ENCODE results near the gene CACNG8.

The CACNG8 gene

DNA sequence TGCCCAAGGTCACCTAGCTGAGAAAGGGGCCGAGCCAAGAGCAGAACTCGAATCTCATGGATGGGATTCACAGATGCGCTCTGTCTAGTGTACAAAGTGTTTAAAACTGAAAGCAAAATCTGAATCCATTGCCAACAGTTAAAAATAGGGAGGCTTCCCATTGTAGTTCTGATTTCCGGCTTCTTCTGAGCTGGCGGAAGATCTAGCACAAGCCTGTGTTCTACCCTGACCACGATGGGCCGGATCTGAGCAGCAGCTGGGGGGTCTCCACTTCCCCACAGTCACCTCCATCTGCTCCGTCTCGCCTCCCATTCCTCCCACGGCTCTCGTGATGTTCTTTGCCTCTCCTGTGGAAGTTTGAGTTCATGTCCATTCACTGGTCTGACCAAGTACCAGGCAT lies 2.4 kb downstream of the CACNG8 start:
- DNase-seq, result no peak

DNA sequence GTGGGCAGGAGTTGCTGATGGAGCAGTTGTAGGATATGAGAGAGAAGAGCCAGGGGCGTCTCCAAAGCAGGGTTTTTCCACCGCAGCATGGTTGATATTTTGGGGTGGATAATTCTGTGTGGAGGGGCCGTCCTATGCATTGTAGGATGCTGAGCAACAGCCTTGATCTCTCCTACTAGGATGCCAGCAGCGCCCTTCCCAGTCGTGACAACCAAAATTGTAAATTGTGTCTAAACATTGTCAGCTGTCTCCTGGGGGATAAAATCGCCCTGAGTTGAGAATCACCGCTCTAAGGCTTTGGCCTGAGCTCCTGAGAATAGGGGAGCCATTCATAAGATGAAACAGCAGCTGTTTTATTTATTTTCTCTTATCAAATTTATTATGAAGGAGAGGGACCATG lies 4.2 kb downstream of the CACNG8 start:
- no peak for DNase-seq

DNA sequence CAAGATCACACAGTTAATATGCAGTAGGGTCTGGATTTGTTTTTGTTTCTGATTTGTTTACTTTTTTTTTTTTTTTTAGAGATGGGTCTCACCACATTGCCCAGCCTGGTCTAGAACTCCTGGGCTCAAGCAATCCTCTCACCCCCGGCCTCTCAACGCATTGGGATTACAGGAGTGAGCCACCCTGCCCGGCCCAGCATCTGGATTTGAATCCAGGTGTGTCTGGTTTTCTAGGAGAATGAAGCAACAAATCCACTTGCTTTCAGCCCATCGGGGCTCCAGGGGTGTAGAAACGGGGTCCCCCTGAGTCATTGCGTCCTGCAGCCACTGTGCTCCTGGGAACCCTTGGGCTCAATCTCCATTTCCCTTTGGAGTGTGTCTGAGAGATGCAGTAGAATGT lies 6.6 kb downstream of the CACNG8 start:
- no peak for DNase-seq

DNA sequence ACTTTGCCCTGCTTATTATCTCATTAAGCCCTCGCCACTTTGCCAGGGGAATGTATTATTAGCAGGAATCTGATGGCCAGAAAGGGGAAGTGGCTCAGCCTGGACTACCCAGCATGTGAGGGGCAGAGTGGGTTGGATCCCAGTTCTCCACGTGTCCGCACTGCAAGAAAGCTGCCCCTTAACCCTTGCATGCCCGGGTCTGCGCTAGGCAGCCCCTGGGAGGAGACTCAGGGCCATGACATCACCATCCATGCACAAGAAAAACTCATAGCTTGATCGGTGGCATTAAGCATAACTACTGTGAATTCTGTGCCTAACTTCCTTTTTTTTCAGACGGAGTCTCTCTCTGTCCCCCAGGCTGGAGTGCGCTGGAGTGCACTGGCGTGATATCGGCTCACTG lies 8.9 kb downstream of the CACNG8 start:
- DNase-seq, result no peak

DNA sequence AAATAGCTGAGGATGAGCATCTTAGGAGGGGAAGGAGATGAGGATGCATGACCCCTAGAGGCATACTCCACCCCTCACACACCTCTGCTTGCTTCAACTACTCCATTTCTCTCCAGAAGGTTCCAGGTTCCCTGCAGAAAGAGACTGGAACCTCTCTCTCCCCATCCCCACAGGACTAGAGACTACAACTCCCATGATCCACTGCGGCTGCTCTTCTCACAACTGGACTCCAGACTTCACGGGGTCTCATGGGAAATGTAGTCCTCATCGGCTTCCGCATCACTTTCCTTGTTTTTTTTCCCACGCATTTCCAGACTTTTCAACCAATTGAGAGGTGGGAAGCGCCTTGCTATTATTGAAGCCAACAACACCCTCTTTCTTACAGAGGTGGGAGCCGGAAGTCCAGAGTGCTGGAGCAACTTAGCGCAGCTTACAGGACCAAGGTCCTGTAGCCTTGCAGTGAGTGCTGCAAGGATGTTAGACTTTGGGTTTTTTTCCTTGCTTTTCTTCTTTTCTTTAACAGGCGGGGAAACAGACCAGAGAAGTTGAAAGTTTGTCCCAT lies 14.8 kb downstream of the CACNG8 start:
- DNase-seq, result peak; percentile 40

DNA sequence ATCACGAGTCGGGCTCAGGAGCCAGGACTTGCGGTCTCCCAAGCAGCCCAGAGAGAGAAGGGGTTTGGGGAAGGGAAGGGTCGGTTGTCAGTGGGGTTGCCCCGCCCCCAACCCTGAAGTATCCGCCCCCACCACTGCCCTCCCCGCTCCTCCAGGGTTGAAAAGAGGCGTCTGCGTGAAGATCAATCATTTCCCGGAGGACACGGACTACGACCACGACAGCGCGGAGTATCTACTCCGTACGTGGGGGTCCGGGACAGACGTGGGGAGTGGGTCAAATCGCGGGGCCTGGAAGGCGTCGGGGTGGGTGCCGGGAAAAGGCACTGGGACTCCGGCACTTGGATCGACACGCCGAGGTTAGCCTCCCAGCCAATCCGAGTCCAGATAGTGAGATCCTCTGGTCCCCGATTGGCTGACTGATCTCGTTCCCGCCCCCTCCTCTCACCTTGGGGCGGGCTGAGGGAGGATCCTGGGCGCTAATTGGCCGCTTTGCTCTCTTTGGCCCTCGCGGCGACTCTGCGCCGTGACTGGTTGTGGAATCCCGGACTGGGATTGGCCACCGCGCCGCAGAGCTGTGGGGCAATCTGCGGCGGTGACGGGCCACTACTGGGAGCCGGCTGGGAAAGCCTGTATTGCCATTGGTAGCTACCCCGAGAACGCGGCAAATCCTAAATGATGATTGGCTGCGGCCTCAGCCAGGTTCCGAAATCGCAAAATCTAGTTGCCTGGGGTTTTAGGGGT lies 15.4 kb downstream of the CACNG8 start:
- no peak for DNase-seq

DNA sequence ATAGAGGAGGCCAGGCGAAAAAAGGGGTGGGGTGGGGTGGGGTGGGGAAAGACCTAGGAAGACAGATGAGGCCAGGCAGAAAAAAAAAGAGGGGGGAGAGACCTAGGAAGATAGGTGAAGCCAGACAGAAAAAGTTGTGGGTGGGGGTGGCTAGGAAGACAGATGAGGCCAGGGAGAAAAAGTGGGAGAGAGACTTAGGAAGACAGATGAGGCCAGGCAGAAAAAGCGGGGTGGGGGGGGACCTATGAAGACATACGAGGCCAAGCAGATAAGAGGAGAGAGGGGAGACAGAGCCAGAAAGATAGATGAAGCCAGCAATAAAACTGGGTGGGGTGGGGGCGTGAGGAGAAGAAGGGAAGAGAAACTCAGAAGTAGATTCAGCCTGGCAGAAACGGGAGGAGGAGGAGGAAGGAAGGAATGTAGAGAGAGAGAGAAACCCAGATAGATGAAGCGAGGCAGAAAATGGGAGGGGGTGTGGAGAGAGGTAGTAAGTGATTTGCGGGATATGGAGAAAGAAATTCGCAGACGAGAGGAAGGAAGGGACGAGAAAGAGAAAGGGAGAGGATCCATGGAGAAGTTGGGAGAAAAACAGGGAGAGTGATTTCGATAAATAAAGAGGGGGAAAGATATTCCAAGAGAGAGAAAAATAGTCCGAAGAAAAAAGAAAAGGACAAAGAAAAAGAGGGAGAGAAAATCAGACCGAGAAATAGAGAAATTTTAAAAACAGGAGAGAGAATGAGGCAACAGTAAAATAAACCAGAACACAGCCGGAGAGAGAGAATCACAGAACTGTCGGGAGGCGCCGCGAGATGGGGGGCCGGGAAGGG lies 16.5 kb downstream of the CACNG8 start:
- no peak for DNase-seq

DNA sequence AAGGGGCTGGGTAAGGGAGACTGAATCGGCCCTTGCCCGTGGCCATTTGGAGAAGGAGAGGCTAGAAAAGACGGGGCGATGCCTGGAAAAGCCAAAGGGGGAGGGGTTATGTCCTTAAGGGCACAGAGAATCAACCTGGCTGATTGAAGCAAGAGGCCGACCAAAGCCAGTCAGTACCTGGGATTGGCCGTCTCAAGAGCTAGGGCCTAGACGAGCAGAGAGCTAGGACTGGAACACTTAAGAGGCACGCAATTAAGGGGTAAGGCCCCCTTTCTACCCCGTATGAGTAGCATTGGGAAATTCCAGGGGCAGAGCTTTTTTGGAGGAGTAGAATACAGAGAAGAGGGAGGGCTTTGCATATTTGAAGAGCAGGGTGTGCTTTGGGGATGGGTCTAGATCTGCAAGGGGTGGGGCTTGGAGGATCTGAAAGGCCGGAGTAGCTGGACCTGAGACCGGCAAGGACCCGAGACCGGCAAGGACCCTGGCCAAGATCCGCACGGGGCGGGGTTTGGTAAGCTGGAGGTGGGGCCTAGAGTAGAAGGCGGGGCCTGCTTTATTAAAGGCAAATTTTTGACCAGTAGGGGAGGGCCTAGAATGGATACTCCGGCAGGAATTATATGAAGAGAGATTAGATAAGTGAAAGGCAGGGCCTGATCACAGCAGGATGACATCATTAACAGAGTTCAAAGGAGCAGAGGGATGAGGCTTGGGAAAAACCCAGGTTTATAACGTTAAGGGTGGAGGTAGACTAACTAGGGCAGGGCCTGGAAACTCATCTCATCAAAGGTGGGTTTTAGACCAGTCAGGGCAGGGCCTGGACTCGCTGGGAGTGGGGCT lies 18.0 kb downstream of the CACNG8 start:
- DNase-seq, result no peak

DNA sequence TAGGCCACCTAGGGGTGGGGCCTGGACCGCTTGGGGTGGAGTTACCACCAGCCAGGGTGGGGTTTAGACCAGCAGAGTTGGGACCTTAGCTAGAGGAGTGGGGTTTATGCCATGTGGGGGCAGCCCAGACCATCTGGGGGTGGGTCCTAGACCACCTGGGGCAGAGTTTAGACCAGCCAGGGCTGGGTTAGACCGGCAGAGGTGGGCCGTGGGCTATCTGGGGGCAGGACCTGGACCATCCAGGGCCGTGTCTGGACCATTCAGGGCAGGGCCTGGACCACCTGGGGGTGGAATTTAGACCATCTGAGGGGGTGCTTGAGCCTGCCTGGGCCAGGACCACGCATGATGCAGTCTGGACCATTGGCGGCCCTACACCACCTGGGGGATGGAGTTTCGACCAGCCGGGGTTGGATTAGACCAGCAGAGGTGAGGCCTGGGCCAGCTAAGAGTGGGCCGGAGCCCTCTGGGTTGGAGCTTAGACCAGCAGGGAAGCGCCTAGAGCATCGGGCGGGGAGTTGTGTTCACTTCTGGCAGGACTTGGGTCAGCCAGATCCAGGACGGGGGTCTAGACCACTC lies 18.7 kb downstream of the CACNG8 start:
- no peak for DNase-seq

DNA sequence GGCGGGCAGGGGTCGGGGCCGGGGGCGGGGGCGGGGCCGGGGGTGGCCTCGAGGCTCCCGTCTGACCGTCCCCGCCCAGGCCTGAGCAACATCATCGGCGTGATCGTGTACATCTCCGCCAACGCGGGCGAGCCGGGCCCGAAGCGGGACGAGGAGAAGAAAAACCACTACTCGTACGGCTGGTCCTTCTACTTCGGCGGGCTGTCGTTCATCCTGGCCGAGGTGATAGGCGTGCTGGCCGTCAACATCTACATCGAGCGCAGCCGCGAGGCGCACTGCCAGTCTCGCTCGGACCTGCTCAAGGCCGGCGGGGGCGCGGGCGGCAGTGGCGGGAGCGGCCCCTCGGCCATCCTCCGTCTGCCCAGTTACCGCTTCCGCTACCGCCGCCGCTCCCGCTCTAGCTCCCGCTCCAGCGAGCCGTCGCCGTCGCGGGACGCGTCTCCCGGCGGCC lies 19.3 kb downstream of the CACNG8 start:
- DNase-seq, result no peak

DNA sequence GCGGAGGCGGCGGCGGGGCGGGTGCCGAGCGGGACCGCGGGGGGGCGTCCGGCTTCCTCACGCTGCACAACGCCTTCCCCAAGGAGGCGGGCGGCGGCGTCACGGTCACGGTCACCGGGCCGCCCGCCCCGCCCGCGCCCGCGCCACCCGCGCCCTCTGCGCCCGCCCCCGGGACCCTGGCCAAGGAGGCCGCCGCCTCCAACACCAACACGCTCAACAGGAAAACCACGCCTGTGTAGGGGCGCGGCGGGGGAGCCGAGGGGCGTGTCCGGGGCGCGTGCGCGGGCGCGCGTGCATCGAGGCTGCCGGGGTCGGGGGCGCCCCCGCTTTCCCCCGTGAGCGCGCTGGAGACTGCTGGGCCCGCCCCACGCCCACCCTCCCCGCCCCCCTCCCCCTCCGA lies 19.9 kb downstream of the CACNG8 start:
- no peak for DNase-seq

DNA sequence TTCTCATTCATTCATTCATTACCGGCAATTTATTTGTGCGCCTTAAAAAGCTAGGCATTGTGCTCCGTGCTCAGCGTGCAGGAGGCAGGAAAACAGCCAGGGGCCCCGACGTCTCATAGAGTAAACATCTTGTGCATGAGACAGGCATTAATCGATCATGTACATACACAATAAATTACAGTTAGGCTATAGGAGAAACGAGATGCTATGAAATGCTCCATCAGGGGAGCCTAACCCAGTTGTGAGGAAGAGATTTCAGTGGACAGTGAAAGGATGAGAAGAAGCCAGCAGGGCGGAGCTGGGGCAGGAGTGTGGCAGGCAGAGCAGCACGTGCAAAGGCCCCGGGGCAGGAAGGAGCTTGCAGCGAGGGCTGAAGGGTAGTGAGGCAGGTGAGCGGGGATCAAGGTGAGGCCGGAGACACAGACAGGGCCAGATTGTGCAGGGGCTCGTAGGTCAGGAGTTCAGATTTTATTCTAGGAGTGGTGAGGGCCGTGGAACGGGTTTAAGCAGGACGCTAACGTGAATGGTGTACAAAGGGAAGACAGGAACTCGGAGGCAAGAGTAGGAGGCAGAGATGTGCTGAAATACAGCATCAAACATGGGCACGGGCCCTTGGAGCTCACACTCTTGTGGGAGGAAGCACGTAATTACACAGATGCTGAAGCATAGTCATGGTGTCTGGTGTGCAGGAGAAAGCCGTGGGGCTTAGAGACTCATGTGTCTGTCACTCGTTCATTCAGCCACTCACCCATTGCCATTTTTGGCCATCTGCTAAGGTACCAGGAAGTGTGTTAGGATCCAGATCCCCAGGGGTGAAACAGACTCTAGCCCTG lies 20.9 kb downstream of the CACNG8 start:
- no peak for DNase-seq

DNA sequence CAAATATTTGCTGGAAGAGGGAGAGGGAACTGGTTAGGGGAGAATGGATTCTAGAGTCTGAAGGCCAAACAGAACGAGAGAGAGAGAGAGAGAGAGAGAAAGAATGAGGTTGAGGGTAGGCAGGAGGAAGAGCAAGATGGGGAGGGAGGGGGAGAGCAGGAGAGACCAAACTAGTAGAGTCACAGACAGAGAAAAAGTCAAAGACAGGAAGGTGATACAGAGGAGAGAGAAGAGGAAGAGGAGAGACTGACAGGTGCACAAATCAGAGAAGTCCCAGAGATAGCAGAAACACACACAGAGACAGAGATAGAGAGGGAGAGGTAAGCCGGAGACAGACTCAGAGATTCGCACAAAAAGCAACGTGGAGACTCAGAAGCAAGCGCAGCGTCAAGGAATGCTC lies 23.1 kb downstream of the CACNG8 start:
- DNase-seq, result no peak

DNA sequence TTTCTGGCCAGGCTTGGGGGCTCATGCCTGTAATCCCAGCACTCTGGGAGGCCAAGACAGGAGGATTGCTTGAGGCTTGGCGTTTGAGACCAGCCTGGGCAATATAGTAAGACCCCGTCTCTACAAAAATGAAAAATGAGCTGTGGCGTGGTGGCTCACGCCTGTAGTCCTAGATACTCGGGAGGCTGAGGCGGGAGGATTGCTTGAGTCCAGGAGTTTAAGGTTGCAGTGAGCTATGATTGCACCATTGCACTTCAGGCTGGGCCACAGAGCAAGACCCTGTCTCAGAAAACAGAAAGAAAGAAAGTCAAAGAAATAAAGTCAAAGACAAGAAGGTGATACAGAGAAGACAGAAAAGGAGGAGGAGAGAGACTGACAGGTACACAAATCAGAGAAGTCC lies 26.2 kb downstream of the CACNG8 start:
- no peak for DNase-seq

DNA sequence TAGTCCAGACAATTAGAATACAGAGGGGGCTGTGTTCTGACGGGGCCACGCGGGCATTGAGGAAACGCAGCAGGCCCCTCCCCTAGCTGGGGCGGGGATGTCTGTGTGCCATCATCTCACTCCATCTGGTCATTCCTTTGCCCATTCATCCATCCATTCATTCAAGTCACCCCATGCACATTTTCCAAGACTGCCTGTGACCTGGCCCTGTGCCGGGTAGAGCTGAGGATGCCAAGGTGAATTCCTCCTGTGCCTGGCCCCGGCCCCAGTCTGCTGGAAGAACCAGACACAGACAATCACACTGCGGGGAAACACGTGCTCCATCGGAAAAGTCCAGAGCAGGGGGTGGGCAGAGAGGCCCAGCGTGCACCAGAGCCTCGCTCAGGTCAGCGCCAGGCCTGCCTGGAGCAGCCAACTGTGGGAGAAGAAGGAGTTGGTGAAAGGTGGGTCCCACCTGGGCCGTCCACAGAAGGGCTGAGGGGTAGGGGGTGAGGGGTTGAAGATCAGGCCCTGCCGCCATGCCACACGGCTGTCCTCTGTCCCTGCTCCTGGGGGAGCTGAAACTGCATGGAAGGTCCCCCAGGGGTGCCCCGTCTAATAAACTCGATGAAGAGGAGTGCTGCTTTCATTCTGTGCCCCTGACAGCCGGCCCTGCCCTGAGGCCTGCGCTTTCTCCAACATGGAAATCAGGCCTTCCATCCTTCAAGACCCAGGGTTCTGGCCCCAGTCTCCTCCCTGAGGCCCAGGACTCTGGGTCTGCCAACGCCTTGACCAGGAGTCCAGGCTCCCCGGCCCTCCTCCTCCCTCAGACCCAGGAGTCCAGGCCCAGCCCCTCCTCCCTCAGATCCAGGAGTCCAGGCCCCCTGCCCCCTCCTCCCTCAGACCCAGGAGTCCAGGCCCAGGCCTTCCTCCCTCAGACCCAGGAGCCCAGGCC lies 27.1 kb downstream of the CACNG8 start:
- no peak for DNase-seq

DNA sequence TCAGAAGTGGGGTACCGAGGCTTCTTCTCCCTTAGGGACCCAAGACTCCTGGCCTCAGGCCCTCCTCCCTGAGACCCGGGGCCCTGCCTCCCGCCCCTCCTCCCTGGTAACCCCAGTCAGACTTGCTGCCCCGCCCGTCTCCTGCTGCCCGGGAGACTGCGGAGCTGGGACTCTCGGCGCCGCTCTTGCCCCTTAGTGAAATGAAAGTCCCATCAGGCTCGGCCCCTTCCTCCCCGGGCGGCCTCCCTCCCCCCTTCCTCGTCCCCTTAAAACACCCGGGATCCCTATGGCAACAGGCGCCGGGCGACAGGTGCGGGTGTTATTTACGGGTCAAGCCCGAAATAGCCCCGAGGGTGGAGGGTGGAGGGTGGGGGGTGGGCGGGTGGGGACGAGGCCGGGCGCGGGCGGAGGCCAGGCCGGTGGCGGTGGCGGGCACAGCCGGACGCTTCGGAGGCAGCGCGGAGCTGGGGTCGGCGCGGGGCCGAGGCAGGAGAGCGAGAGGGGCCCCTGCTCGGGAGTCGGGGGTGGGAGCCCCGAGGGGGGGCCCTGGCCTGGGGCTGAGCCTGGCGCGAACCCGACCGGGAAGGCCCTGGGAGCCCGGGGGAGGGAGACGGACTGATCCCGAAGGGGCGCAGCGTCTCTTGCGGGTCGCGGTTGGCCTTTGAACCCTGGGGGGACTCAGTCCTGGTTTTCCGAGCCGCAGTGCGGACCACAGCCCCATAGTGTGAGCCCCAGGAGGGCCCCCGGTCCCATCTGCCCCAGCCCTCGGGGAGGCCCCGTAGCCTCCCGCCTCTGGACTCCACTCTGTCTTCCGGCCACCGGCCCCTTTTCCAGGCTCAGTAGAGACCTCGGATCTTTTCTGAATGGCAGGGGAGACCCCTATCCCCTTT lies 28.7 kb downstream of the CACNG8 start, which contains the start of gene CACNG6:
Gene CACNG6 (plus strand): TSS at position 414 of the 890 bp plus-strand sequence. CDS start 1,241 bp downstream, outside the sequence.
- DNase-seq, result no peak

DNA sequence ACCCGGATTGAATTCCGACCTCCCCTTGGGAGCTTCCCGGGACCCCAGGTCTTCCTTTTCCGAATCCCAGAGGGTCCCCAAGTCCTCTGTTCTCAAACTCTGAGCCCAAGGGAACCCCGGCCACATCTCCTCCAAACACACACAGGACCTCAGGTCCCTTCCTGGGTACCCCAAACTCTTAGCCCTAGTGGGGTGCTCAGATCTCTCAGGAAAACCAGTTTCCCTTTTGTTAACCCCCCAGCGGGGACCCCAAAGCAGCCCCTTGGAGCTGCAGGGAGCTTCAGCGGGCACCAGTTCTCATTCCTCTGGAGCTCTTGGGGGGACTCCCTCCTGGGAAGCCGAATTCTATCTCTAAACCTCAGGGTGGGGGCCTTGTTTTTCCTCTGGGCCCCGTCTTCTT lies 29.5 kb downstream of the CACNG8 start:
- no peak for DNase-seq

DNA sequence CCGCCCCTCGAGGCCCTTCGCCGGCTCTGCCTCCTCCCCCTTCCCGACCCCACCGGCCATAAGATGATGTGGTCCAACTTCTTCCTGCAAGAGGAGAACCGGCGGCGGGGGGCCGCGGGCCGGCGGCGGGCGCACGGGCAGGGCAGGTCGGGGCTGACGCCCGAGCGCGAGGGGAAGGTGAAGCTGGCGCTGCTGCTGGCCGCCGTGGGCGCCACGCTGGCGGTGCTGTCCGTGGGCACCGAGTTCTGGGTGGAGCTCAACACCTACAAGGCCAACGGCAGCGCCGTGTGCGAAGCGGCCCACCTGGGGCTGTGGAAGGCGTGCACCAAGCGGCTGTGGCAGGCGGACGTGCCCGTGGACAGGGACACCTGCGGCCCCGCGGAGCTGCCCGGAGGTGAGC lies 30.1 kb downstream of the CACNG8 start:
- DNase-seq, result no peak

DNA sequence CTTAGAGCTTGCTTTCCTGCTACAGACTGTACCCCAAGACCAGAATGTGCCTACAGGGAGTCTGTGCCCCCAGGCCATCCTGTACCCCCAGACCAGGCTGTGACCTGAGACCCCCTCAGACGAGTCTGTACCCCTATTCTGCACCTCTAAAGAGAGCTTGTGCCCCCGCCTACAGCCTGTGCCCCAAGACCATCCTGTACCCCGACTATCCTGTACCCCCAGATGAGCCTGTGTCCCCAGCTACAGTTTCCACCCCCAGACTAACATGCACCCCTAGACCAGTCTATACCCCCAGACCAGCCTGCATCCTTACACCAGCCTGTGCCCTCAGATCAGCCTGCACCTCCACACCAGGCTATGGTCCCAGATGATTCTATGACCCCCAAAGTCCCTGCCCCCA lies 30.7 kb downstream of the CACNG8 start:
- DNase-seq, result no peak

Data from NCI-H1092 treated with DMSO at 0.1 percent for 48 hours (cell line).